Endothelial cell of umbilical vein (primary cell): ENCODE measurements around the gene TMEM164. TPM values are rescaled to one million over a fixed set of nuclear protein-coding genes. Genes with fewer than 3 reads are reported as not detected.

Experiments
- BruUV-seq: library from RNA; stranded (reverse); fragments of 400-500 nt; replicated peaks from 2 replicates; lab custom pipeline; 2021; lab: Mats Ljungman, UMichigan
- CTCF ChIA-PET: fragments of 300-600, 350-600 bp; sonication (Branson Sonifier 250); formaldehyde crosslinking; loops from one replicate; lab custom pipeline; 2021; ENCODE audit warnings: antibody characterized with exemption, inconsistent platforms; lab: Charles Lee
- POLR2A ChIA-PET: fragments of 300-600, 350-600 bp; sonication (Branson Sonifier 250); formaldehyde crosslinking; loops from one replicate; lab custom pipeline; 2021; ENCODE audit warnings: antibody characterized with exemption, inconsistent platforms; lab: Charles Lee
- DNase-seq: peaks from one replicate; pipeline ENCODE4 v3.0.0-alpha.2; 2011; ENCODE audit warnings: low read depth, low spot score
- FAIRE-seq: peaks from 2 replicates; lab custom pipeline; 2011; peaks lifted over from hg19 to GRCh38; lab: Jason Lieb, UNC
- H2AFZ ChIP-seq: 2 replicates; pipeline ENCODE4 v1.6.0; 2012; ENCODE audit warnings: low read depth, low read length, control low read depth, inconsistent platforms
- H3K27ac ChIP-seq: 2 replicates; pipeline ENCODE4 v1.5.1; 2011; ENCODE audit warnings: low read depth, mild to moderate bottlenecking, control low read depth, low read length, moderate library complexity; ENCODE audit not compliant: insufficient read depth
- H3K27me3 ChIP-seq, 2 experiments: 2 replicates each; pipeline versions ENCODE4 v1.6.0 to v1.6.1; 2011; ENCODE audit warnings: low read length in 2 of 2, mixed read lengths in 1 of 2; ENCODE audit not compliant: control insufficient read depth in 2 of 2, insufficient read depth in 2 of 2
- H3K36me3 ChIP-seq, 2 experiments: 2 replicates in 1 of 2; 3 replicates in 1 of 2; pipeline ENCODE4 v1.5.1; 2011; ENCODE audit warnings: low read length in 2 of 2, mild to moderate bottlenecking in 1 of 2, moderate library complexity in 1 of 2; ENCODE audit not compliant: control insufficient read depth in 2 of 2, insufficient read depth in 2 of 2; ENCODE audit errors: extremely low read depth in 1 of 2
- H3K4me1 ChIP-seq: 3 replicates; pipeline ENCODE4 v1.5.1; 2011; ENCODE audit warnings: mild to moderate bottlenecking, low read length; ENCODE audit not compliant: control insufficient read depth, insufficient read depth; ENCODE audit errors: extremely low read depth
- H3K4me2 ChIP-seq: 2 replicates; pipeline ENCODE4 v1.6.1; 2011; ENCODE audit warnings: low read length, control low read depth, mixed read lengths; ENCODE audit not compliant: insufficient read depth
- H3K4me3 ChIP-seq, 3 experiments: fragments of 200-600 bp in 1 of 3; sonication (generic), shearing (Covaris generic) in 1 of 3; replicated peaks in 1 of 3; 2 replicates each; pipeline ENCODE4 v1.5.1; 2011 to 2016; ENCODE audit warnings: control low read depth in 3 of 3, low read length in 3 of 3, mild to moderate bottlenecking in 2 of 3, inconsistent platforms in 1 of 3, low read depth in 1 of 3, moderate library complexity in 1 of 3; ENCODE audit not compliant: insufficient read depth in 1 of 3
- H3K79me2 ChIP-seq: 2 replicates; pipeline ENCODE4 v1.6.0; 2012; ENCODE audit warnings: low read length, inconsistent platforms; ENCODE audit not compliant: control insufficient read depth, insufficient read depth
- H3K9ac ChIP-seq: replicated peaks from 2 replicates; pipeline ENCODE3; 2011; ENCODE audit warnings: low read length, control low read depth; ENCODE audit not compliant: insufficient read depth; ENCODE audit errors: extremely low read depth
- H3K9me1 ChIP-seq: replicated peaks from 3 replicates; pipeline ENCODE4 v1.6.0; 2011; ENCODE audit warnings: mild to moderate bottlenecking, low read length; ENCODE audit not compliant: control insufficient read depth, insufficient read depth; ENCODE audit errors: extremely low read depth
- H3K9me3 ChIP-seq: replicated peaks from 2 replicates; pipeline ENCODE4 v1.5.1; 2012; ENCODE audit warnings: low read length, inconsistent platforms; ENCODE audit not compliant: control insufficient read depth, insufficient read depth
- H4K20me1 ChIP-seq: replicated peaks from 2 replicates; pipeline ENCODE3; 2011; ENCODE audit warnings: mild to moderate bottlenecking, low read length; ENCODE audit not compliant: control insufficient read depth, insufficient read depth; ENCODE audit errors: extremely low read depth
- CTCF ChIP-seq, 2 donors: IDR thresholded peaks; 1 replicate in 1 of 2; 2 replicates in 1 of 2; pipeline ENCODE4 v1.5.1; 2011; ENCODE audit warnings: low read length in 2 of 2, mild to moderate bottlenecking in 2 of 2, moderate library complexity in 2 of 2, control low read depth in 1 of 2, inconsistent platforms in 1 of 2, low read depth in 1 of 2; ENCODE audit not compliant: insufficient read depth in 1 of 2; ENCODE audit errors: extremely low read depth in 1 of 2
- EZH2 ChIP-seq: IDR thresholded peaks from 2 replicates; pipeline ENCODE4 v1.6.1; 2012; ENCODE audit warnings: borderline replicate concordance, low read depth, mild to moderate bottlenecking, moderate library complexity, low read length, inconsistent platforms; ENCODE audit not compliant: severe bottlenecking
- GATA2 ChIP-seq: IDR thresholded peaks from 2 replicates; pipeline ENCODE4 v1.7.0; 2011; ENCODE audit warnings: low read depth, mild to moderate bottlenecking, moderate library complexity, mixed read lengths, low read length; ENCODE audit not compliant: insufficient read length, insufficient read depth
- JUN ChIP-seq: IDR thresholded peaks from 2 replicates; pipeline ENCODE4 v1.6.1; 2011; ENCODE audit warnings: borderline replicate concordance, low read depth; ENCODE audit not compliant: insufficient read length, insufficient read depth
- MAX ChIP-seq: IDR thresholded peaks from 2 replicates; pipeline ENCODE4 v1.6.1; 2011; ENCODE audit not compliant: insufficient read depth, insufficient read length
- POLR2AphosphoS5 ChIP-seq: IDR thresholded peaks from 2 replicates; pipeline ENCODE4 v1.6.1; 2012; ENCODE audit warnings: low read depth, mild to moderate bottlenecking, control low read depth, low read length, moderate library complexity; ENCODE audit not compliant: insufficient read depth
- dilution Hi-C: fragments of 300-500 bp; cut with MboI; formaldehyde crosslinking; loops from one replicate; pipeline ENCODE4 v1.15.0; 2019; ENCODE audit warnings: low sequenced_read_pairs; ENCODE audit not compliant: extremely low pct_ligation_motif_present
- intact Hi-C: fragments of 100-400 bp; cut with micrococcal nuclease; formaldehyde crosslinking; loops from one replicate; pipeline ENCODE4 v1.10.0; 2022
- polyA plus RNA-seq, 4 experiments: library from polyadenylated mRNA; depleted of rRNA in 3 of 4; stranded (reverse) in 3 of 4; unstranded in 1 of 4; fragments of >200 nt; gene quantifications; 2 replicates each; pipeline versions ENCODE4 v1.2.1 to v1.2.3, GENCODE V29; 2011 to 2012; ENCODE audit warnings: missing spikeins in 1 of 4
- total RNA-seq: library from RNA; stranded (reverse); gene quantifications from 2 replicates; pipeline ENCODE4 v1.2.3, GENCODE V29; 2021

TMEM164 gene
- total and polyA plus RNA-seq, 2 donors (not counting 3 experiments of a cell fraction or from before 2014, with no cell fraction given) = 12.8 to 22.2 TPM

- no peak overlapping the region for H3K27ac ChIP-seq
- ChIA-PET CTCF (no interaction called here), POLR2A (no interaction called here)
- no TSS peak for BruUV-seq
- H3K27me3 ChIP-seq = no peaks in the 10 kb centered on the region
- no peak for FAIRE-seq
- no peaks in the 10 kb centered on the region for H3K9me3 ChIP-seq
- H2AFZ ChIP-seq = no peak overlapping the region
- intact Hi-C loops = no loop called here
- no peak overlapping the region for H3K9ac ChIP-seq
- H3K4me1 ChIP-seq = no peaks in the 10 kb centered on the region
- TF ChIP-seq GATA2 (no peak), CTCF (IDR thresholded peaks at IDR 0.05; ENCODE audit: extremely low read depth in 1 of 2, insufficient read depth in 1 of 2, low read depth in 1 of 2, low read length in 2 of 2) (no peak), JUN (no peak), MAX (no peak), POLR2AphosphoS5 (no peak), EZH2 (no peak)
- no peak overlapping the region for H3K4me2 ChIP-seq
- H3K4me3 ChIP-seq = no peak overlapping the region
- no peaks in the 10 kb centered on the region for H4K20me1 ChIP-seq
- H3K79me2 ChIP-seq = no peaks in the 10 kb centered on the region
- H3K9me1 ChIP-seq = no peaks in the 10 kb centered on the region
- DNase-seq = no peak
- no peaks in the 10 kb centered on the region for H3K36me3 ChIP-seq
- dilution Hi-C loops = no loop called here
Measured at GRCh38 chrX:110041980-110042379, 39.1 kb downstream of the TMEM164 start.
